Nucleus accumbens (tissue), 56 donors: ENCODE results near the gene PDE4B.
A peak's percentile ranks its signal among the peaks of the same experiment; 100 is the strongest.
"Not testable (repeated sequence)": the region's sequence is repeated elsewhere in the genome, so short reads cannot be mapped to it uniquely, and the experiment has no call there.

Experiments used
- DNase-seq, 56 donors: peaks; one replicate each; lab custom pipeline; 2025; lab: John Stamatoyannopoulos, UW

The PDE4B gene

DNA sequence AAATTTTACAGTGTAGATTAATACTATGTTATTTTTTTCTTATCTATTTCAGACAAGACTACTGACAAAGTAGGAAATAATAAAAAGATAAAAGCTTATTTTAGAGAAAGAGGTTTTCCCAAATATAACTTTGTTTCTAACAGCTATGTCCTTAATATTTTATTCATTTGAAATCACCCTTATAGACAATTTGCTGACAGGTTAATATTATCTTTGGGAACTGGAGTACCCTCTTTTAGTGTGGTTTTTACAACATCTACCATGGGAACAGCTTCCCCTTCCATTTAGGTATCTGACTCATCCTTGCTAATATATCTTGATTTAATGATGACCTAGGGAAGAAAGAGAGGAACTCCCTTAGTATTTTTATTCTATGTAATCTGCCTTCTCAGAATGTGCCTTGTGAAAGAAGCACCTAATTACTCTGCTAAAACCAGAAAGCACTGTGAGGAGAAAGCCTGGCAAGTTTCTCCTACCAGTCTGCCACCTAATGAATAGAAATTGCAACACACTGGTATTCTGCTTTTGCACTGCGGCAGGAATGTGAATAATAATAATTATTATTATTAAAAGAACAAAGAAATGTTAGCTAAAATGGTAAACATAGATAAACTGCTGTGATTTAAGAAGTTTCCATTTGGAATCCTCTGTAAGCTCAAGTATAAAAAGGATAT lies 192.8 kb downstream of the PDE4B start:
- peak in 6 of 56 donors; percentile 5 to 36 (median 20) for DNase-seq

DNA sequence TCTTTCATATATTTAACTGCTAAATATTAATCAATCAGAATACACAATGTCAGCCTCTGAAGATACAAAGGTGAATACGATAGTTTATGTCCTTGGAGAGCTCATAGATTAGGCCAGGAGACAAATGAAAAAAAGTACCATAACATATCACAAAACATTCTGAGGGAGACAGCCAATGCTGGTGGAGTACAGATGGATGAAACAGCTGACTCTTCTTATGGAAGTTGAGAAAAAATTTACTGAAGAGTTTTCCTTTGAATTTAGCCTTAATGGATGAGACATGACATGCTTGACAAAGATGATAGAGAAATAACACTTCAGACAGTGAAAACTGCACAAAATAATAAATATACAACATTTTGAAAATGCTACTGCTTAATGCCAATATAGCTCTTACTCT lies 193.5 kb downstream of the PDE4B start:
- DNase-seq, result no peak

DNA sequence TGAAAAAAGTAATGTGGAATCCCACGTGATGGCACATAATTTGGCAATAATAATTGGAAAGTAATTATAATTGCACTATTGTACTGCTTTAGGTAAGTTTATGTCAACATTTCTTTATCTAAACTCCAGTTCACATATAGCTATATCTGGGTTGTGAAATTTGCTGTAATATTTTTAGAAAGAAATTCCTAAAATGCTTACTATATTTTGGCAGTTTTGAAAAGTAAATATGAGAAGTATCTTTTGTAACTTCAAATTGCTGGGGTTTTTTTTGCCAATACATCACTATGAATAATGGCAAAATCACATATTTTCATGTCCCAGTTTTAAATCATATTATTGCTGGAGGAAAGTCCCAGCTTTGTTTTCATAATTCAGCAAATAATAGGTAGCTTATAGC lies 197.5 kb downstream of the PDE4B start:
- DNase-seq, result no peak

DNA sequence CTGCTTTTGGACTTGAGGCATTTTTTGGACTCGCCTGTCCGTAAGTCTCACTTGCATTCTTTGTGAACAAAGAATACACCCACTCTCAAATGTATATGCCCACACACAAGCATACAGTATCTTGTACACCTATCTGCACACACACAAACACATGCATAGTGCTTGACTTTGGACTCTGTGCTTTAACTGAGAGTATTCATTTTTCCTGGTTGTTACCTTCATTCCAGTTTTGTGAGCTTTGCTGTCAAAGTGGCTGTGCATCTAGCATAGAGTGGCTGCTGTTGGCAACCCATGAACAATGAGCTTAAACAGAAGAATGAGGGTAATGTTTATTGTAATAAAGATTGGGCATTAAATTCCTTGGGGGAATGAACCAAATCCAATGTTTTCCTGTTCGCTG lies 199.0 kb downstream of the PDE4B start:
- peak in 2 of 56 donors; percentile 9 to 33 for DNase-seq

DNA sequence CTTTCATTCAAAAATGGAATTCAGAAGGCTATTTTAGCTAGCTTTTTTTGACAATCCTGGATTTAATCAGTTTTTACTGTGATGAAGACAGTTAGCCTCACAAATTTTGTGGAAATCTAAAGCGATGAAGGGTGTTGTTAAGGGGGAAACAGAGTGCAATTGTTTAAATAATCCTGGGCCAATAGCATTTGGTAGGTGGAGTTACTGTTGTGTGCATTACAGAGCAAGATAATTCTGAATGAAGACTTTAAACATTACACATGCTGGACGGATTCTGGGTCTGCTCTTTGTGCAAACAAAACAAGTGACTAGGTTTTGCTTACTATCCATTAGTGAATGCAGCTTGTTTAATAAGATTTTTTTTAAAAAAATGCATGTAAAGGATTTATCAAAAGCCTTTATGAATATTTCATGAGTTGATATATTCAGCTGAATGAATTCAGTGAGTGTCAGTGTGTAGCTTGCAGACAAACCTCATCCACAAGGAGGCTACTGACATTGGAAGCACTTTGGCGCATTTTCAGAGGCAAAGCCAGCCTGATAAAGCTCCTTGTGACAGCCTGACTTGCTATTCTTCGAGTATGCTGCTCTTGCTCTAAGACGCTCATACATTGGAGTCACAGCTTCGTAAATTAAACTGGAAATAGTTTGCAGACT lies 199.6 kb downstream of the PDE4B start:
- DNase-seq, result peak in 47 of 56 donors; percentile 9 to 85 (median 56)

DNA sequence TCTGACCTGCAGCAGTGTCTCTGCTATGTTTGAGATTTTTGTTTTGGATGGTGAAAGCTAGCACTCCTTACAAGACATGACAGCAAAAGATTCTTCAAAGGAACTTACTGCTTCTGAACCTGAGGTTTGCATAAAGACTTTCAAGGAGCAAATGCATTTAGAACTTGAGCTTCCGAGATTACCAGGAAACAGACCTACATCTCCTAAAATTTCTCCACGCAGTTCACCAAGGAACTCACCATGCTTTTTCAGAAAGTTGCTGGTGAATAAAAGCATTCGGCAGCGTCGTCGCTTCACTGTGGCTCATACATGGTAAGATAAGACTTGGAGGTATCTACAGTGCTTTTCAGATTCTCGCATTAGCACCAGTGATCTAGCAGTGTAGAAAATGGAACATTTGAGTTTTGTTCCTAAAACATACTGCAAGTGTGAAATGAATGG lies 200.2 kb downstream of the PDE4B start:
- peak in 6 of 56 donors; percentile 6 to 63 (median 37) for DNase-seq

DNA sequence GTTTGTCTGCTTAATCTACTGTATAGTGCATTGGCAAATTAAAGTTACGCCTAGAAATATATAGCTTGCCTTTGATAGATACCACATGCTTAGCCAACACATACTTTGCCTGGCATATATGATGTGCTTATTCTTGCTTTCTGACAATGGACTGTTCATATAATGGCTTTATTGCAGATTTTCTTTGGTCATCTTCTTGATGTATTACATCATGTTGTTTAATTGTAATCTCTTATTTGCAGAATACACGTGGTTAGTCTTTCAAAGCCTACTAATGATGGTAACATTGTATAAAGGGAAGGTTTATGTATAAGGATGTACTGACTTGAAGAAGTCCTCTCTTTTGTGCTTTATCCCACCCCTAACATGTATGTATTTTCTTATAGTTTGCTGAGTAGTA lies 201.5 kb downstream of the PDE4B start:
- no peak for DNase-seq

DNA sequence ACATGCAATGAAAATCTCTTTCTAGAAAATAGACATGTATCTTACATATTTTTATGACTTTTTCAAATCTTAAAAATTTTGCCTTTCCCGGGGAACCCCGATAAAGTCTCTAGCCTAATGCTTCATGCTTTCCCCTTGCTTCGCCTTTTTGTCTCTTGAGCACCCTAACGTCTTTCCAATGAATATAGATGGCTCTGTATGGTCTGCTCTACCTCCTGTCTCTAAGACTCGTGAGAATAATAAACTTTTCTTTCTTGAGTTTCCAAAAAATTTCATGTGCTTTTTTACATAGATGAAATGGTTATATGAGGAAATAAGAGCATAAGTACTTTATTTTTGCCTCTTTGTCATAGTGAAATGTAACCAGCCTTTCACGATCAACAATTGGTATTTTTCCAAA lies 202.6 kb downstream of the PDE4B start:
- no peak for DNase-seq

DNA sequence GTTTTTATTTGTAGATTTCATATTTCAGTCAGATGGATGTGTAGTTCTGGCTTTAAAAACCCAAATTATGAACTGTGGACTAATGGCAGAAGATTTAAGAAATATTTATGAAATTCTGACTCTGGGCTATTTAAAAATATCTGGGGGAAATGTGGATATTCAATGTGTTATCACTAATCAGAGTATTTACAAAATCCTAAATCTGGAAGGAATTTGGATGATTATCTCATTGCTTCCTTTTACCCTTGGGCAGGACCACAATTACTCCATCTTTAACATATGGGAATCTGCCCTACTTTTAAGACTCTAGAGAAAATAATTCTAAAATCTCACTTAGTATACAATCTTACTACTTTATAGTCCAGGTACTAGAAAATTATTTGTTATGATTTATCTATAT lies 203.2 kb downstream of the PDE4B start:
- DNase-seq, result no peak

DNA sequence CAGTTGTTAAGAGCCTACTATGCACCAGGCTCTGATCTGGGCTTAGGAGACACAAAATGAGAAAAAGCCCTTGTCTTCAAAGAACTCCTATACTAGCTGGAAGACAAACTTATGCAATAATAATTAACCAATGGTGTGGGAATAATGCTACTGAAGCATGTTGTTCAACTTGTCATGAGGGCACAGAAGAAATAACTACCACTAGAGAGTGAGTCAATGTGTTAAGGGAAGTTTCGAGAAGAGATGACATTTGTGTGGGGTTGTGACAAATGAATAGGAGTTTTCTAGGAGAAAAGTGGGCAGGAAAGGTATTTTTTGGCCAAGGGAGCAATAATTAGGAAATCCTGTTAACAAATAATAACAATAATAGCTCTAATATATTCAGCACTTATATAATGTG lies 205.0 kb downstream of the PDE4B start:
- DNase-seq, result no peak

DNA sequence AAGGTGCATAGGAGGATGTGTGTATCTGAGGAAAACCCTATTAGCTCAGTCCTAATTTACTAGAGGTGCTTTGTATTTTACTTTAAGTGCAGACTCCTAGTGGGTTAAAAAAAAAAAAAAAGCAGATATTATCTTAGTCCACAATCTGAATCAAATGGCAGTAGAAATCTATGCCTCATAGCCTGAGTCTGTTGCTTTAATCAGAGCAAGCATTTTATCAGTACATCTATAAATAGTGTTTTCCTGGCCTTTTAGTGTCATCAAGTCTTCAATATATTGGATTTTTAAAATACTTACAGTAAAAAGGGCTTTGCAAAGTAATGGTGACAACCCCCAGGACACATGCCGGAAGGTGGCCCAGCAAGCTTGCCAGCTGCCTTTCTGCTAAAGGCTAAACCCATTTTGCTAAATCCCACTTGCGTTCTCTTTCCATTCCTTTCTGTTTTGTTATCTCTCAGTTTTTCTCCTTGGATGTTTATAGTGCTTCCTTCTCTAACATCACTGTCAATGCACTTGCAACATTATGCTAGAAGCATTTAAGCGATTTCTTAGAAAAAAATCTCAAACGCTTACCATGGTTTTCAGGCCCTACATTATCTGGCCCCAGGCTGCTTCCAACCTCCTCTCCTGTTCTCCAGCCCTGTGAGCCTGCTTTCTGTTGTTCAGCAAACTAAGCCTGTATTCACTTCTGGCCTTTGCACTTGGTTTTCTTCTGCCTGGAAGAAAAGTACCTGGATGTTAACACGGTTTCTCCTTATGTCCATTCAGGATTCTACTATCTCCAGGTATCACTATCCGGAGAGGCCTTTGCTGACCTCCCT lies 206.3 kb downstream of the PDE4B start:
- DNase-seq, result peak in 2 of 56 donors; percentile 6 to 18

DNA sequence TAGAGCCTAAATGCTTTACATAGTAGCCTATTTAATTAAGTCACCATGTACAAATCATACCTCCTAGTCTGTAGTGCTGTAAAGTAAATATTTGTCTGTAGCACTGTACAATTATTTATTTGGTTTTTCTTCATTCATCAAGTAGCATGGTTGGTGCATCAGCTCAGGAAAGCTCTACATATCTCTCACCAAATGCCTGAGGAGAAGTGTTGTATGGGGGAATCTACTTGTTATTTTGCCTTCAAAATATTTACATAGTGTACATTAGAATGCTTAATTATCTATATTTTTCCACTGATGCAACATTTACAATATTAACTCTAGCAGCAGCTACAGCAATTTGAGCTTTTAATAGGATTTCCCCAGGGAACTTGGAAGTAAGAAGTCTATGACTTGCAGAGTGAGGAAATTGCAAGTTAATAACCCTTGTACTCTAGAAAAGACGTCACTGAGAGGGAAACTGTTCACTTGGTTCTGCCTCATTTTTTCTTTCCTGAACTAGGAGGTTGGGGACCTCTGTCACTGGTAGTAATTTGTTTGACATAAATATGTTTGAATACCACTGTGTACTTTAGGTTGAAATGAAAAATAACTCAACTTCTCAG lies 207.4 kb downstream of the PDE4B start:
- DNase-seq, result no peak

DNA sequence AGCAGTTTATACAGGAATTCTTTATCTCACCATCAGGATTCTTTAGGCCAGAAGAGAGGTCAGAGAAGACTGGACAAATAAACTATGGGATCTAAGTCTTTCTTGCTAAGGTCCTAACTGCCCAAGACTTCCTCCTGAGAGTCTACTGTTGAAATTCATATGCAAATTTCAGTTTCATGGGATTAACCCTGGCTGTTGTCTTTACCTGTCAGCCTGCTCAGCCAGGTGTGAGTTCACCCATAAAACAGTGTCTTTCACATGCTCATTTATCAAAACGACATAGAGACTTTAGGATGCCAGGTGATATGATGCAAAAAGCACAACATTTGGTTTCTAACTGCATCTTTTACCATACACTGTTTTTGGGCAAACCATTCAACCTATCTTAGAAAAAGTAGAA lies 211.0 kb downstream of the PDE4B start:
- no peak for DNase-seq

DNA sequence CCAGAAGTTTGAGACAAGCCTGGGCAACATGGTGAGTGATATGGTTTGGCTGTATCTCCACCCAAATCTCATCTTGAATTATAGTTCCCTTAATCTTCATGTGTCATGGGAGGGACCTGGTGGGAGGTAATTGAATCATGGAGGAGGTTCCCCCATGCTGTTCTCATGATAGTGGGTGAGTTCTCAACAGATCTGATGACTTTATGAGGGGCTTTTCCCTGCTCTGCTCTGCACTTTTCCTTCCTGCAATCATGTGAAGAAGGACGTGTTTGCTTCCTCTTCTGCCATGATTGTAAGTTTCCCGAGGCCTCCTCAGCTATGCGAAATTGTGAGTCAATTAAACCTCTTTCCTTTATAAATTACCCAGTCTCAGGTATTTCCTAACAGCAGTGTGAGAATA lies 213.8 kb downstream of the PDE4B start:
- DNase-seq, result not testable (repeated sequence)

DNA sequence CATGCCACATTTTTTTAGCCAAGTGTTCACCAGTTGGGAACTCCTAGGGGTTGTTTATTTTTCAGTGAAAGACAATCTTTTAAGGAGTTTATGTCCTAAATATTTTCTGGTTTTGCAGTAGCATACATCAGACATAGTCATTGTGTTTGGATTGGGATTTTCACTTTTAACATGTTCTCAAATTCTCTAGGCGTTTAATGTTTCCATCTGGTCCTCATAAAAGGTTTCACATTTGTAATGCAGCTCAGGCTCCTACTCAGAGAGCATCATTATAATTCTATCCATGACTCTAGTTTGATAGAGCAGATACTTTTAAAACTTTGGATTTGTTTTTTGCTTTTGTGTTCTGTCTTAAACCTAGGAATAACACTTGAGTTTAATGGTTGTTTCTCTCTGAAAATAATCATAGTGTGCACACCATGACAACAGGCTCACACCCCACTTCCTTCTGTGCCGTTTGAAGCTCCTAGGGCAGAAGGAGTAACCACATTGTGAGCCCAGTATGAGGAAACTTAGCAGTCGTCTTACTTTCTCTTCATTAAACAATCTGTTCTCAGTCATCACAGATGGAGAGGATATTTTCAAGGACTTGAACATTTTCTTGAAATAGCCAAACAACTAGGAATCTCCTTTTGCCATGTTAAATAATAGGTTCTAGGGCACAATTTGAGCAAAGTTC lies 219.6 kb downstream of the PDE4B start:
- DNase-seq, result no peak

DNA sequence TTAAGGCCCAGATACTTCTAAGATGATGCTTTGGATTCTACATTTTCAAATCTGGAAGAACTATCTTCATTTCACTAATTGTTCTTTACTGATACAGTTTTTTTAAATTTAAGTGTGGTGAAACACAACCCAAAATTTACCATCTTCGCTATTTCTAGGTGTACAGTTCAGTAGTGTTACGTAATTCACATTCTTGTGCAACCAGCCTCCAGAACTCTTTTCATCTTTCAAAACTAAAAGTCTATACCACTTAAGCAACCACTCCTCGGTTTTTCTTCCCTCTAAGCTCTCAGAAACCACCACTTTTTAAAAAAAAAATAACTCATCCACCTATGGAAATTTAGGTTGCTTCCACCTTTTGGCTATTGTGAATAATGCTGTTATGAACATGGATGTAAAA lies 220.7 kb downstream of the PDE4B start:
- no peak for DNase-seq

DNA sequence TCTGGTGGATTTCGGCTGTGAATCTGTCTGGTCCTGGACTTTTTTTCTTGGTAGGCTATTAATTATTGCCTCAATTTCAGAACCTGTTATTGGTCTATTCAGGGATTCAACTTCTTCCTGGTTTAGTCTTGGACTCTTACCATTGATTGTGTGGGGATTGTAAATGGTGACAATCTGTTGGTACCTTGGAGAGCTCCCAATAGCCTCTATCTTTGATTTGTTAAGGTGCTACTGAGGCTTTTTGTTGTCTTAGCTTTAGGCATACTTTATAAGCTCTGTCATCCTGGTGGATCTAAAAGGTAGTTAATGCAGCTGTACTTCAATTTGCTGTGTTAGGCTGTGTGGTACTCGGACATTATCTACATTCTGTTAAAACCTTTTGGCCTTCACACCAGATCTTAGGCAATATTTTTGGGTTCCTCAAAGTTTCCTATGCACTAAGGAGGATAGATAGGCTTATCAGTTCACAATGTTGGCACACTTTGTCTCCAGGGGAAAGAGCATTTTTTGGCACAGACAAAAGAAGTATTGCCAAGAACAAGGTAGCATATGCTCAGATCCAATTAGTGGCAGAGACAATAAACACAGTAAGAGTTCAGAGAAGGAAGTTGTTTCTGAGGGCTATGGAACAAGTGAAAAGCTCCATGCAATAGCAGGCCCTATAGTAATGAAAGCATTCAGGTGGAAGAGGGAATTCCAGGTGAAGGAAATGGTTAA lies 230.4 kb downstream of the PDE4B start:
- no peak for DNase-seq

DNA sequence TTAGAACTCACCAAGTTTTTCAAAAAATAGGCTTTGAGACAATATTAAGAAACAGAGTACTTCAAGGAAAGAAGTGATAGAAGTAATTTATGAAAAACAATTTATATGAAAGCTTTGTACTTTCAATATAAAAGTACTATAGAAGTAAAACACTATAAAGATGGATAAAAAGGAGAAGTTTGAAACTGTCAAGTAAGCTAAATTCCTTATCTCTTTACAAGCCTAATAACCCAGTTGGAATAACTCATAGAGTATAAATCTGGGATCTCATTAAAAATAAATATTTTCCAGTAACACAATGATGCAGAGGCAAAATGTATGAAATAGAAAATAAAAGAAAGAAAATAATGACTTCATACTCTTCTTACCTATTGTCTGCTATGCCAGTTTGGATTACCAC lies 232.5 kb downstream of the PDE4B start:
- no peak for DNase-seq

DNA sequence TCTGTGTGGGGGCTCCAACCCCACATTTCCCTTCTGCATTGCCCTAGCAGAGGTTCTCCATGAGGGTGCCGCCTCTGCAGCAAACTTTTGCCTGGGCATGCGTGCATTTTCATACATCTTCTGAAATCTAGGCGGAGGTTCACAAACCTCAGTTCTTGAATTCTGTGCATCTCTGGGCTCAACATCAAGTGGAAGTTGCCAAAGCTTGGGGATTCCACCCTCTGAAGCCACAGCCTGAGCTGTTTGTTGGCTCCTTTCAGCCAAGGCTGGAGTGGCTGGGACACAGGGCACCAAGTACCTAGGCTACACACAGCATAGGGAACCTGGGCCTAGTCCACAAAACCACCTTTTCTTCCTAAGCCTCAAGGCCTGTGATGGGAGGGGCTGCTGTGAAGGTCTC lies 235.3 kb downstream of the PDE4B start:
- DNase-seq, result no peak

DNA sequence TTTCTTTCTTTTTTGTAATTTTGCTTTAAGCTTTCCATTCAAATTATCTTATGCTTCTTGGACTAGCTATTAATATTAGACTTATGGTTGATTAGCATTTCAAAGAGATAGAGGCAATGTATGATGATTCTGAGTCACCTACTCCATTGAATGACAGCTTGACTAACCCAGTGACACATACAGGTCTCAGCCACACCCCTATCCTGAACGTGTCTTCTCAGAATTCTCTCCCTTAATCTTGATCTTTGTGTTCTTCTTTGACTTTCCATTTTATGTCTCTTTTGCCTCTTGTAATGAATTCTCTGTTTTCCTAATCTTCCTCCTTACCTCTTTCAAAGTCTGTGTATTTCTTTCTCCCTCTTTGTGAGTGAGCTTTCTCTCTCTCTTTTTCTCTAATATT lies 241.1 kb downstream of the PDE4B start:
- DNase-seq, result peak in 6 of 56 donors; percentile 3 to 31 (median 10)
